PC-9 (cell line): Measurements from ENCODE around the gene TGFBR3.

Experiments
- CTCF ChIP-seq: fragments of 200-600 bp; sonication (generic); conservative IDR thresholded peaks from 2 replicates; pipeline ENCODE4 v1.6.1; 2017; ENCODE audit warnings: mixed run types, antibody characterized with exemption, mild to moderate bottlenecking, moderate library complexity
- EZH2 ChIP-seq: fragments of 200-600 bp; sonication (generic); IDR thresholded peaks from 2 replicates; pipeline ENCODE4 v1.8.0; 2017; ENCODE audit warnings: antibody characterized with exemption, low read depth

DNA sequence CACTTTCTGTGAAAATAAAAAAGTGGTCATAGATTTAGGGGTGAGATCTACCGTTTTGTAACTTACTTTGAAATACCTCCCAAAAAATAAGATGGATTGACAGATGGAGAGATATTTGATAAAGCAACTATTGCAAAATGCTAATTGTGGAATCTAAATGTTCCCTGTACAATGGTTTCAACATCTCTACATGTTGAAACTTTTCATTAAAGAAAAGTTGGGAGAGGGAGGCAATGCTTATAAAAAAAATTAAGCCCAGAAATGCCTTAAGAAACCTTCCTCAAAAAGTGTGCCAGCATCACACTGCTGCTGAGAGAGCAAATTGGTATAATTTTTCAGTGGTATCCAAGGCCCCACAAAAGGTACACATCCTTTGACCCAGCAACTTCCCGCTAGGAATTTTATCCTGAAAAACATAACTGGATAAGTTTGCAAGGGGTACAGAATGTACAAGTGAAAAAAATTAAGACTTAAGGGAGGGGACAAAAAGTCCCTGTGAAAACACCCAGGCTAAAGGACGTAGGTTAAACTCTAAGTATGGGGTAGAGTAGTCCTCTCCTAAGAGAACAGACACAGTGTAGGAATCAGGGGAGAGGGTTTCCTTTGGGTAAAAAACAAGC, 84.3 kb downstream of the TGFBR3 start:
- TF ChIP-seq CTCF (no peak), EZH2 (no peak)
